Kidney (tissue), 14 donors: ENCODE data around the gene PLXDC1. TPM values are rescaled to one million over a fixed set of nuclear protein-coding genes. Genes with fewer than 3 reads are reported as not detected.

Source experiments
- DNase-seq, 5 donors: peaks; one replicate each; pipeline ENCODE4 v3.0.0-alpha.2; 2013 to 2020
- FAIRE-seq: peaks from 2 replicates; lab custom pipeline; 2012; peaks lifted over from hg19 to GRCh38; lab: Jason Lieb, UNC
- H3K27ac ChIP-seq, 2 donors: one replicate each; pipeline ENCODE4 v1.7.0; 2013; ENCODE audit warnings: low read depth in 2 of 2, low read length in 2 of 2, inconsistent platforms in 1 of 2
- H3K27me3 ChIP-seq: one replicate; pipeline ENCODE4 v1.7.1; 2013; ENCODE audit warnings: low read length, inconsistent platforms; ENCODE audit not compliant: control insufficient read depth, insufficient read depth
- H3K36me3 ChIP-seq, 3 donors: one replicate each; pipeline versions ENCODE4 v1.7.0 to v1.7.1; 2013; ENCODE audit warnings: low read length in 3 of 3, control low read depth in 1 of 3, inconsistent platforms in 1 of 3; ENCODE audit not compliant: insufficient read depth in 3 of 3, control insufficient read depth in 2 of 3
- H3K4me1 ChIP-seq, 3 donors: one replicate each; pipeline versions ENCODE4 v1.7.0 to v1.7.1; 2013; ENCODE audit warnings: low read length in 3 of 3, inconsistent platforms in 1 of 3, low read depth in 1 of 3; ENCODE audit not compliant: control insufficient read depth in 2 of 3, insufficient read depth in 2 of 3
- H3K4me3 ChIP-seq, 3 donors: one replicate each; pipeline versions ENCODE4 v1.7.0 to v1.8.1; 2013; ENCODE audit warnings: low read length in 3 of 3, control low read depth in 1 of 3, inconsistent platforms in 1 of 3
- H3K9ac ChIP-seq, 3 donors: one replicate each; pipeline versions ENCODE4 v1.7.0 to v1.7.1; 2013; ENCODE audit warnings: low read length in 3 of 3, control low read depth in 1 of 3, inconsistent platforms in 1 of 3
- H3K9me3 ChIP-seq, 3 donors: one replicate each; pipeline versions ENCODE4 v1.7.0 to v1.7.1; 2013; ENCODE audit warnings: low read length in 3 of 3, control low read depth in 1 of 3, inconsistent platforms in 1 of 3; ENCODE audit not compliant: control insufficient read depth in 2 of 3, insufficient read depth in 1 of 3
- CTCF ChIP-seq: IDR thresholded peaks from 3 replicates; pipeline ENCODE4 v1.5.1; 2012; ENCODE audit warnings: mild to moderate bottlenecking, moderate library complexity, borderline replicate concordance; ENCODE audit not compliant: insufficient read depth; ENCODE audit errors: extremely low read depth
- intact Hi-C: fragments of 100-400 bp; cut with DNase I; formaldehyde crosslinking; loops from one replicate; pipeline ENCODE4 v1.11.1; 2022
- polyA plus RNA-seq: library from polyadenylated mRNA; stranded (reverse); fragments of 350-450 nt; fragmentation: Illumina TruSeq; extraction: RNeasy Lipid Tissue Mini Kit (QIAGEN cat#74804); gene quantifications from one replicate; pipeline ENCODE4 v1.2.3, GENCODE V29; 2014; ENCODE audit warnings: low read depth, low replicate concordance; ENCODE audit not compliant: insufficient read depth
- total RNA-seq: library from RNA; stranded (reverse); fragmentation: NEBNext Ultra II Directional; extraction: Animal tissue kit (Norgen Biotek cat#: 25700); gene quantifications from one replicate; pipeline ENCODE4 v1.2.1, GENCODE V29; 2021
- donor health status: control.
- donor health status: control.
- donor health status: control.
- donor health status: control.
- donor health status: control.
- donor health status: DM: yes; HTN: yes; CAD: no.
- donor health status: Normal renal cell carcinoma (clear cell type).

Gene PLXDC1
- total and polyA plus RNA-seq, 2 donors from 2014 or later, result 4.5 to 11.1 TPM

GRCh38 chr17:39094607-39095308 lies 56.7 kb downstream of the PLXDC1 start:
- Histone ChIP-seq H3K27ac (no peak overlapping the region), H3K9me3 (no peaks in the 10 kb centered on the region)

GRCh38 chr17:39092692-39093230 lies 58.7 kb downstream of the PLXDC1 start:
- DNase-seq, result no peak
- intact Hi-C loops, result no loop called here
- no peak for FAIRE-seq
- Histone ChIP-seq H3K27ac (no peak overlapping the region), H3K9ac (no peak overlapping the region), H3K9me3 (no peaks in the 10 kb centered on the region), H3K36me3 (no peaks in the 10 kb centered on the region), H3K27me3 (no peaks in the 10 kb centered on the region), H3K4me1 (peaks cover 0 to 5% (median 2%) of the 10 kb centered on the region in 3 donors), H3K4me3 (no peak overlapping the region)
- no peak for TF ChIP-seq CTCF

More at GRCh38 chr17:39094607-39095308, 56.7 kb downstream of the PLXDC1 start:
- peaks cover 2 to 15% (median 5%) of the 10 kb centered on the region in 3 donors for H3K4me1 ChIP-seq
- H3K27me3 ChIP-seq, result no peaks in the 10 kb centered on the region
- no peaks in the 10 kb centered on the region for H3K36me3 ChIP-seq
- no peak overlapping the region for H3K9ac ChIP-seq
- intact Hi-C loops, result no loop called here
- TF ChIP-seq CTCF, result no peak
- DNase-seq, result peak in 1 of 5 donors; percentile 80
- no peak for FAIRE-seq
- H3K4me3 ChIP-seq, result no peak overlapping the region

GRCh38 chr17:39090908-39091665 lies 60.4 kb downstream of the PLXDC1 start:
- Histone ChIP-seq H3K4me1 (peaks cover 0 to 2% (median 0%) of the 10 kb centered on the region in 3 donors), H3K9ac (no peak overlapping the region), H3K27ac (no peak overlapping the region), H3K36me3 (no peaks in the 10 kb centered on the region), H3K4me3 (no peak overlapping the region), H3K9me3 (no peaks in the 10 kb centered on the region), H3K27me3 (no peaks in the 10 kb centered on the region)
- intact Hi-C loops, result no loop called here
- no peak for TF ChIP-seq CTCF
- DNase-seq, result peak in 4 of 5 donors; percentile 63 to 75 (median 68)
- FAIRE-seq, result no peak
